ENCODE results near the gene QRFP. TPM values are rescaled to one million over a fixed set of nuclear protein-coding genes. Genes with fewer than 3 reads are reported as not detected.

QRFP gene
- total and polyA plus RNA-seq, 4 donors = 0.05 TPM; not detected in 3

GRCh38 chr9:130918101-130918825, 21.7 kb upstream of the QRFP start:
- no peak for DNase-seq (ENCODE audit: low spot score)
- no peaks in the 10 kb centered on the region for H3K4me1 ChIP-seq (ENCODE audit: control insufficient read depth in 4 of 4, insufficient read depth in 4 of 4, low read length in 3 of 4)
- WGBS = 65% methylated on average over 9 of the region's 9 CpGs
- peaks cover 0 to 3% (median 1%) of the 10 kb centered on the region in 4 donors for H3K27me3 ChIP-seq (ENCODE audit: control insufficient read depth in 4 of 4, insufficient read depth in 4 of 4, low read length in 3 of 4)
- H3K9me3 ChIP-seq (ENCODE audit: control insufficient read depth in 4 of 4, low read length in 3 of 4) = no peaks in the 10 kb centered on the region
- H3K9ac ChIP-seq (ENCODE audit: low read depth in 1 of 2, low read length in 2 of 2) = no peak overlapping the region
- TF ChIP-seq GABPA (IDR thresholded peaks at IDR 0.05 in 1 of 2, conservative IDR thresholded peaks at IDR 0.05 in 1 of 2) = no peak
- TF ChIP-seq NR2F2 (IDR thresholded peaks at IDR 0.05) = no peak
- TF ChIP-seq ATF3 (IDR thresholded peaks at IDR 0.05) = no peak
- TF ChIP-seq EGR1 (IDR thresholded peaks at IDR 0.05; ENCODE audit: low read depth in 2 of 2) = no peak
- no peak for TF ChIP-seq HNF4A (conservative IDR thresholded peaks at IDR 0.05)
- no peak for TF ChIP-seq YY1 (IDR thresholded peaks at IDR 0.05)
- TF ChIP-seq RAD21 (IDR thresholded peaks at IDR 0.05) = no peak
- no peak for TF ChIP-seq HNF4G (IDR thresholded peaks at IDR 0.05)
- TF ChIP-seq TAF1 (conservative IDR thresholded peaks at IDR 0.05) = no peak
- no peak for TF ChIP-seq SP1 (IDR thresholded peaks at IDR 0.05)
- TF ChIP-seq JUND (IDR thresholded peaks at IDR 0.05) = no peak
- no peaks in the 10 kb centered on the region for H3K36me3 ChIP-seq (ENCODE audit: control insufficient read depth in 4 of 4, insufficient read depth in 3 of 4, low read depth in 1 of 4, low read length in 3 of 4)
- no peak overlapping the region for H3K27ac ChIP-seq (ENCODE audit: low read depth in 1 of 2, low read length in 2 of 2)
- no peak overlapping the region for H3K4me3 ChIP-seq (ENCODE audit: low read depth in 1 of 3, low read length in 3 of 3)

GRCh38 chr9:130917168-130917960, 20.8 kb upstream of the QRFP start:
- Histone ChIP-seq H3K9me3 (ENCODE audit: control insufficient read depth in 4 of 4, low read length in 3 of 4) (no peaks in the 10 kb centered on the region), H3K36me3 (ENCODE audit: control insufficient read depth in 4 of 4, insufficient read depth in 3 of 4, low read depth in 1 of 4, low read length in 3 of 4) (no peaks in the 10 kb centered on the region), H3K4me3 (ENCODE audit: low read depth in 1 of 3, low read length in 3 of 3) (no peak overlapping the region), H3K4me1 (ENCODE audit: control insufficient read depth in 4 of 4, insufficient read depth in 4 of 4, low read length in 3 of 4) (no peaks in the 10 kb centered on the region), H3K9ac (ENCODE audit: low read depth in 1 of 2, low read length in 2 of 2) (no peak overlapping the region), H3K27ac (ENCODE audit: low read depth in 1 of 2, low read length in 2 of 2) (no peak overlapping the region), H3K27me3 (ENCODE audit: control insufficient read depth in 4 of 4, insufficient read depth in 4 of 4, low read length in 3 of 4) (peaks cover 0 to 3% (median 1%) of the 10 kb centered on the region in 4 donors)
- TF ChIP-seq MAX (IDR thresholded peaks at IDR 0.05) (no peak), YY1 (IDR thresholded peaks at IDR 0.05) (no peak), NR2F2 (IDR thresholded peaks at IDR 0.05) (no peak), RAD21 (IDR thresholded peaks at IDR 0.05) (no peak)
- WGBS = 83% methylated on average over 34 of the region's 34 CpGs
- DNase-seq (ENCODE audit: low spot score) = no peak

- 81% methylated on average over 8 of the region's 8 CpGs for WGBS
- H3K36me3 ChIP-seq (ENCODE audit: control insufficient read depth in 4 of 4, insufficient read depth in 3 of 4, low read depth in 1 of 4, low read length in 3 of 4) = no peaks in the 10 kb centered on the region
- no peak overlapping the region for H3K4me3 ChIP-seq (ENCODE audit: low read depth in 1 of 3, low read length in 3 of 3)
- TF ChIP-seq NR2F2 (IDR thresholded peaks at IDR 0.05) (no peak), SP1 (IDR thresholded peaks at IDR 0.05) (no peak), HNF4G (IDR thresholded peaks at IDR 0.05) (no peak), RAD21 (IDR thresholded peaks at IDR 0.05) (no peak), JUND (IDR thresholded peaks at IDR 0.05) (no peak), RXRA (IDR thresholded peaks at IDR 0.05) (no peak), MAX (IDR thresholded peaks at IDR 0.05) (no peak)
- H3K27me3 ChIP-seq (ENCODE audit: control insufficient read depth in 4 of 4, insufficient read depth in 4 of 4, low read length in 3 of 4) = peaks cover 0 to 7% (median 0%) of the 10 kb centered on the region in 4 donors
- H3K9ac ChIP-seq (ENCODE audit: low read depth in 1 of 2, low read length in 2 of 2) = no peak overlapping the region
- H3K9me3 ChIP-seq (ENCODE audit: control insufficient read depth in 4 of 4, low read length in 3 of 4) = no peaks in the 10 kb centered on the region
- DNase-seq (ENCODE audit: low spot score) = no peak
- no peaks in the 10 kb centered on the region for H3K4me1 ChIP-seq (ENCODE audit: control insufficient read depth in 4 of 4, insufficient read depth in 4 of 4, low read length in 3 of 4)
- no peak overlapping the region for H3K27ac ChIP-seq (ENCODE audit: low read depth in 1 of 2, low read length in 2 of 2)
These were observed 18.5 kb upstream of the QRFP start for GRCh38 chr9:130915096-130915447.

Measured in liver (tissue), 9 donors.